ENCODE data around the gene PCDH7. TPM values are rescaled to one million over a fixed set of nuclear protein-coding genes. Genes with fewer than 3 reads are reported as not detected.

Gene PCDH7
- polyA plus RNA-seq, 1 experiment = 18.5 TPM

DNA sequence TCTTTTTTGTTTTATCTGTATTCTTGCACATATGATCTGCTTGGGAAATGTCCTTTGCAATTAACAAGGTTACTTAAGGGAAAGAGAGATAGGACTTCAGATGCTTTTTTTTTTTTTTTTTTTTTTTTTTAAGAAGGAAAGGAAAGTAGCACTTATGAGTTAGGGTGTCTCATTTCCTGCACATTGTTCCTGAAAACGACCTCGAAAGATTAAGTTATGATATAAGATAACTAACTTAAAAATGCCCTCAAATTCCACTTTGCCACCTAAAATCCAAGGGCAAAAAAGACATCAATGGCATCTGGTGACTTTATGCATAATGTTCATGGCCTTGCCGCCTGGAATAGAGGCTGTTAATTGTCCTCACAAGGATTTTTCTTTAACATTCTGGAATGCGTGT, 44.9 kb downstream of the PCDH7 start:
- CTCF ChIA-PET = interaction anchor here (0.6 to 0.7 kb wide), 2 partner anchors 11 to 34 kb away, joined by 3 to 5 read pairs; no protein-coding TSS in a partner anchor
- Histone ChIP-seq H3K9me3 (ENCODE audit: control insufficient read depth, insufficient read depth, low read length) (no peaks in the 10 kb centered on the region), H3K27me3 (ENCODE audit: control insufficient read depth, insufficient read depth, low read length) (no peaks in the 10 kb centered on the region), H3K27ac (ENCODE audit: low read depth, low read length) (no peak overlapping the region), H3K4me3 (ENCODE audit: low read depth, low read length) (no peak overlapping the region)
- POLR2A ChIA-PET = no interaction called here
- no peak for DNase-seq (ENCODE audit: low read depth, low spot score)
- TF ChIP-seq CTCF (IDR thresholded peaks at IDR 0.05; ENCODE audit: low read depth, low read length) = no peak

- TF ChIP-seq CTCF (IDR thresholded peaks at IDR 0.05; ENCODE audit: low read depth, low read length) = no peak
- Histone ChIP-seq H3K27ac (ENCODE audit: low read depth, low read length) (no peak overlapping the region), H3K9me3 (ENCODE audit: control insufficient read depth, insufficient read depth, low read length) (no peaks in the 10 kb centered on the region), H3K4me3 (ENCODE audit: low read depth, low read length) (no peak overlapping the region), H3K27me3 (ENCODE audit: control insufficient read depth, insufficient read depth, low read length) (no peaks in the 10 kb centered on the region)
- ChIA-PET POLR2A (no interaction called here), CTCF (no interaction called here)
- no peak for DNase-seq (ENCODE audit: low read depth, low spot score)
These were observed 47.1 kb downstream of the PCDH7 start for GRCh38 chr4:30767147-30767845.

DNA sequence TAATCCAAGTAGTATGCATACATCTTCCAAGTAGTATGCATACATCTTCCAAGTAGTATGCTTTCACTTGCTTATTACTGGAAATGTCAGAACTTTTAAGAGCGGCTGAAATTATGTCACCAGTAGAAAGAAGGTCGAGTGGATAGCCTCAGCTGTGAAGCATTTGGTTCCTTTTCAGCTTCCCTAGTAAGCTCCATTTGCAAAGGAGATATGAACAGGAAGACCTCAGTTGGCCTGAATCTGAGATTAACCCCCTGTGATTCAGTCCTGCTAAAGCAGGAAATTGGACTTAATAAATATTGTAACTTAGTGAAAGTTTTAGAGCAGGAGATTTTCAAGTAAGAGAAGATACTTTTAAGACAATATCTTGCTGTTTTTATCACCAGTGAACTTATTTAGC, 48.1 kb downstream of the PCDH7 start:
- Histone ChIP-seq H3K27me3 (ENCODE audit: control insufficient read depth, insufficient read depth, low read length) (no peaks in the 10 kb centered on the region), H3K27ac (ENCODE audit: low read depth, low read length) (no peak overlapping the region), H3K9me3 (ENCODE audit: control insufficient read depth, insufficient read depth, low read length) (no peaks in the 10 kb centered on the region), H3K4me3 (ENCODE audit: low read depth, low read length) (no peak overlapping the region)
- no peak for DNase-seq (ENCODE audit: low read depth, low spot score)
- CTCF ChIA-PET = no interaction called here
- POLR2A ChIA-PET = no interaction called here
- TF ChIP-seq CTCF (IDR thresholded peaks at IDR 0.05; ENCODE audit: low read depth, low read length) = no peak

GRCh38 chr4:30769093-30769492, 48.9 kb downstream of the PCDH7 start:
- H3K9me3 ChIP-seq (ENCODE audit: control insufficient read depth, insufficient read depth, low read length) = no peaks in the 10 kb centered on the region
- CTCF ChIA-PET = interaction anchor here (1.1 kb wide), 1 partner anchor 26 kb away, joined by 3 read pairs; no protein-coding TSS in a partner anchor
- no peaks in the 10 kb centered on the region for H3K27me3 ChIP-seq (ENCODE audit: control insufficient read depth, insufficient read depth, low read length)
- POLR2A ChIA-PET = no interaction called here
- no peak overlapping the region for H3K27ac ChIP-seq (ENCODE audit: low read depth, low read length)
- no peak overlapping the region for H3K4me3 ChIP-seq (ENCODE audit: low read depth, low read length)
- TF ChIP-seq CTCF (IDR thresholded peaks at IDR 0.05; ENCODE audit: low read depth, low read length) = no peak
- no peak for DNase-seq (ENCODE audit: low read depth, low spot score)

- H3K27ac ChIP-seq (ENCODE audit: low read depth, low read length) = no peak overlapping the region
- ChIA-PET CTCF (interaction anchor here (1.1 to 1.8 kb wide), 2 partner anchors 27 to 48 kb away, joined by 3 to 10 read pairs; no protein-coding TSS in a partner anchor), POLR2A (interaction anchor here (1.0 kb wide), 1 partner anchor 51 kb away, joined by 3 read pairs; no protein-coding TSS in a partner anchor)
- H3K9me3 ChIP-seq (ENCODE audit: control insufficient read depth, insufficient read depth, low read length) = no peaks in the 10 kb centered on the region
- no peak for DNase-seq (ENCODE audit: low read depth, low spot score)
- no peak for TF ChIP-seq CTCF (IDR thresholded peaks at IDR 0.05; ENCODE audit: low read depth, low read length)
- H3K4me3 ChIP-seq (ENCODE audit: low read depth, low read length) = no peak overlapping the region
- H3K27me3 ChIP-seq (ENCODE audit: control insufficient read depth, insufficient read depth, low read length) = no peaks in the 10 kb centered on the region
These were observed 49.9 kb downstream of the PCDH7 start for GRCh38 chr4:30770049-30770549.

Data from AG04450 (cell line).